Smooth muscle cell (in vitro differentiated cells): ENCODE data around the gene MAPK8IP2. TPM values are rescaled to one million over a fixed set of nuclear protein-coding genes. Genes with fewer than 3 reads are reported as not detected.

Experiments used
- DNase-seq: peaks from one replicate; lab custom pipeline; 2025; ENCODE audit not compliant: unreplicated experiment; lab: John Stamatoyannopoulos, UW
- H2AFZ ChIP-seq: fragments of 200-600 bp; sonication (generic); 2 replicates; pipeline ENCODE4 v1.6.0; 2016; ENCODE audit warnings: antibody characterized with exemption, low read depth, mild to moderate bottlenecking
- H3F3A ChIP-seq: fragments of 200-600 bp; sonication (generic); 2 replicates; pipeline ENCODE4 v1.6.0; 2017; ENCODE audit warnings: antibody characterized with exemption, low read depth
- H3K27ac ChIP-seq: fragments of 200-600 bp; sonication (generic); 2 replicates; pipeline ENCODE4 v1.5.1; 2016; ENCODE audit warnings: low read depth, mild to moderate bottlenecking
- H3K27me3 ChIP-seq: fragments of 200-600 bp; sonication (generic); 2 replicates; pipeline ENCODE4 v1.6.1; 2016; ENCODE audit warnings: low read depth, mild to moderate bottlenecking
- H3K36me3 ChIP-seq: fragments of 200-600 bp; sonication (generic); 2 replicates; pipeline ENCODE4 v1.5.1; 2016; ENCODE audit warnings: low read depth
- H3K4me1 ChIP-seq: fragments of 200-600 bp; sonication (generic); 2 replicates; pipeline ENCODE4 v1.5.1; 2016; ENCODE audit warnings: low read depth
- H3K4me2 ChIP-seq: fragments of 200-600 bp; sonication (generic); 2 replicates; pipeline ENCODE4 v1.6.0; 2016; ENCODE audit warnings: mild to moderate bottlenecking
- H3K4me3 ChIP-seq: fragments of 200-600 bp; sonication (generic); 2 replicates; pipeline ENCODE4 v1.5.1; 2016; ENCODE audit warnings: mild to moderate bottlenecking
- H3K79me2 ChIP-seq: fragments of 200-600 bp; sonication (generic); 2 replicates; pipeline ENCODE4 v1.6.0; 2016; ENCODE audit warnings: low read depth, mild to moderate bottlenecking
- H3K9ac ChIP-seq: fragments of 200-600 bp; sonication (generic); 2 replicates; pipeline ENCODE4 v1.6.0; 2016; ENCODE audit warnings: low read depth
- H3K9me3 ChIP-seq: fragments of 200-600 bp; sonication (generic); replicated peaks from 2 replicates; pipeline ENCODE4 v1.5.1; 2016; ENCODE audit warnings: low read depth
- H4K20me1 ChIP-seq: fragments of 200-600 bp; sonication (generic); 2 replicates; pipeline ENCODE4 v1.6.0; 2016; ENCODE audit warnings: low read depth
- WGBS: methylation state at CpG from one replicate; pipeline ENCODE4 v1.1.7; 2016; ENCODE audit warnings: low lambda C conversion rate; 5-methylcytosine and 5-hydroxymethylcytosine counted together
- polyA plus RNA-seq: library from polyadenylated mRNA; unstranded; fragments of >200 nt; fragmentation: Nextera tagmentation; extraction: Ambion mirVana; gene quantifications from 2 replicates; pipeline ENCODE4 v1.2.1, GENCODE V29; 2016
- total RNA-seq: library from RNA; depleted of rRNA; stranded (reverse); fragments of >200 nt; gene quantifications from 2 replicates; pipeline ENCODE4 v1.2.3, GENCODE V29; 2014
- TF ChIP-seq, protein P1 (sequence below): fragments of 200-600 bp; sonication (generic); IDR thresholded peaks from 2 replicates; pipeline ENCODE4 v1.5.1; 2017; ENCODE audit warnings: borderline replicate concordance, mild to moderate bottlenecking, antibody characterized with exemption; ENCODE audit not compliant: insufficient read depth, poor library complexity, severe bottlenecking

The MAPK8IP2 gene
- total and polyA plus RNA-seq, 2 experiments from 2014 or later: 0.63 to 1.2 TPM

DNA sequence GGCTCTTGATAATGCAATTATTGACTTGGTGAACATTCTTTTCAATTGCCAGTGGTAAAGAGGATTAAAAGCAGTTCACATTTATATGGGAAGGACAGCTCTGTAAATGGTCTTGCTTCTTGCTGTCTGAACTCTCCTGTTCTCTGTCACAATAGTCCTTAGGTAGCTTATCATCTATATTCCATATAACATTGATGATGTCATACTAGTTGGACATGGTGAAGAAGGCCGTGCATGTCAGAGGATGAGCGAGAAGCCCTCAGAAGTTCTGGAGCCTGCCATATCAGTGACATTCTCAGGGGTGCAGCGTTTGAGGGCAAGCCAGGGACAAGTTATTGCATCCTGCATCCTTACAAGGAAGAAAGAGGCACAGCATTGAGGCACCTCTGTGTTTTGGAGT is 15.4 kb upstream of the MAPK8IP2 start:
- H3F3A ChIP-seq: no peaks in the 10 kb centered on the region
- no peak overlapping the region for H3K4me2 ChIP-seq
- no peak overlapping the region for H3K4me3 ChIP-seq
- H2AFZ ChIP-seq: no peak overlapping the region
- no peaks in the 10 kb centered on the region for H3K36me3 ChIP-seq
- WGBS: 96% methylated on average over 3 of the region's 3 CpGs
- H3K9ac ChIP-seq: no peak overlapping the region
- no peak for DNase-seq
- TF ChIP-seq, protein P1, sequence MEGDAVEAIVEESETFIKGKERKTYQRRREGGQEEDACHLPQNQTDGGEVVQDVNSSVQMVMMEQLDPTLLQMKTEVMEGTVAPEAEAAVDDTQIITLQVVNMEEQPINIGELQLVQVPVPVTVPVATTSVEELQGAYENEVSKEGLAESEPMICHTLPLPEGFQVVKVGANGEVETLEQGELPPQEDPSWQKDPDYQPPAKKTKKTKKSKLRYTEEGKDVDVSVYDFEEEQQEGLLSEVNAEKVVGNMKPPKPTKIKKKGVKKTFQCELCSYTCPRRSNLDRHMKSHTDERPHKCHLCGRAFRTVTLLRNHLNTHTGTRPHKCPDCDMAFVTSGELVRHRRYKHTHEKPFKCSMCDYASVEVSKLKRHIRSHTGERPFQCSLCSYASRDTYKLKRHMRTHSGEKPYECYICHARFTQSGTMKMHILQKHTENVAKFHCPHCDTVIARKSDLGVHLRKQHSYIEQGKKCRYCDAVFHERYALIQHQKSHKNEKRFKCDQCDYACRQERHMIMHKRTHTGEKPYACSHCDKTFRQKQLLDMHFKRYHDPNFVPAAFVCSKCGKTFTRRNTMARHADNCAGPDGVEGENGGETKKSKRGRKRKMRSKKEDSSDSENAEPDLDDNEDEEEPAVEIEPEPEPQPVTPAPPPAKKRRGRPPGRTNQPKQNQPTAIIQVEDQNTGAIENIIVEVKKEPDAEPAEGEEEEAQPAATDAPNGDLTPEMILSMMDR: no peak
- H3K9me3 ChIP-seq: no peaks in the 10 kb centered on the region
- peaks cover 13% of the 10 kb centered on the region for H3K79me2 ChIP-seq
- H3K27ac ChIP-seq: no peak overlapping the region
- H3K4me1 ChIP-seq: peaks cover 6% of the 10 kb centered on the region
- no peaks in the 10 kb centered on the region for H4K20me1 ChIP-seq
- H3K27me3 ChIP-seq: peaks cover 7% of the 10 kb centered on the region

DNA sequence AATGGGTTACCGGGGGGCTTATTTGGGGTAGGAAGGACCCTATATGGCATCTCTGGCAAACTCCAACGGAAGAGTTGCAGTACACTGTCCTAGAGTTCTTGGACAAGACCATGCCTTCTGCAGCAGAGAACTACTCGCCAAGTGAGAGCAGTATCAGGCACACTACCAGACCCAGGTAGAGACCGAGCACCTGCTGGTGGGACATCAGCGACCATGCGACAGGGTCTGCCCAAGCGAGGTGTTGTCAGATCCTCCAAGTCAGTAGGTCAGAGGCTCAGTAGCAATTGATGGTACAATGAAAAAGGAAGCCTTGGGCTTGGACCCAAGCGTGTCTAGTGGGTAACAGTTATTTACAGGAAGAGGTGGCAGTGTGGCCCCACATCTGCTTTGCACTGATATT is 14.8 kb upstream of the MAPK8IP2 start:
- Histone ChIP-seq H2AFZ (no peak overlapping the region), H4K20me1 (no peaks in the 10 kb centered on the region), H3K4me1 (peaks cover 6% of the 10 kb centered on the region), H3K9ac (no peak overlapping the region), H3K79me2 (peaks cover 13% of the 10 kb centered on the region), H3K27ac (no peak overlapping the region), H3K4me3 (no peak overlapping the region), H3K9me3 (no peaks in the 10 kb centered on the region), H3K4me2 (no peak overlapping the region), H3F3A (no peaks in the 10 kb centered on the region), H3K27me3 (peaks cover 7% of the 10 kb centered on the region), H3K36me3 (no peaks in the 10 kb centered on the region)
- WGBS: 93% methylated on average over 8 of the region's 8 CpGs
- DNase-seq: no peak
- TF ChIP-seq, protein P1: no peak

DNA sequence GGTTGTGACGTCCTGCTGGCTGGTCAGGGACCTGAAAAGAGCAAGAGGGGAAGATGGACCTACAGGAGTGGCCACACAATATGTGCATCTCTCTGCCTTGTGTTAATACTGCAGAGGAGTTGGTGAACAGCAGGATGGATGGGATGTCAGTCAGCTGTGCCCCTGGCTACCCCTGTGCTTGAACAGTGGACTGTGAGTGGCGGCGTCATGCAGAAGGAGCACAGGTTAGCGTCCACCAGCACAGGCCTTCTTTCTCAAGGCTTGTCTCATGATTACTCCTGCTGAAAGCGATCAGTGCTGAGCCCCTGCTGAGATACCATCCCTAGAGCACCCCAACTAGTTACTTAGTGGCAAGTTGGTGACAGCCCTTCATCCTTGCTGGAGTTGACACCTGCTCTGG is 14.2 kb upstream of the MAPK8IP2 start:
- H3K4me1 ChIP-seq: peaks cover 6% of the 10 kb centered on the region
- peaks cover 7% of the 10 kb centered on the region for H3K27me3 ChIP-seq
- no peak for DNase-seq
- H3K27ac ChIP-seq: no peak overlapping the region
- no peak overlapping the region for H3K4me3 ChIP-seq
- H3K4me2 ChIP-seq: no peak overlapping the region
- 78% methylated on average over 5 of the region's 5 CpGs for WGBS
- TF ChIP-seq, protein P1: no peak
- H3F3A ChIP-seq: no peaks in the 10 kb centered on the region
- no peaks in the 10 kb centered on the region for H4K20me1 ChIP-seq
- H3K9ac ChIP-seq: no peak overlapping the region
- no peaks in the 10 kb centered on the region for H3K9me3 ChIP-seq
- H3K36me3 ChIP-seq: no peaks in the 10 kb centered on the region
- peaks cover 12% of the 10 kb centered on the region for H3K79me2 ChIP-seq
- no peak overlapping the region for H2AFZ ChIP-seq

DNA sequence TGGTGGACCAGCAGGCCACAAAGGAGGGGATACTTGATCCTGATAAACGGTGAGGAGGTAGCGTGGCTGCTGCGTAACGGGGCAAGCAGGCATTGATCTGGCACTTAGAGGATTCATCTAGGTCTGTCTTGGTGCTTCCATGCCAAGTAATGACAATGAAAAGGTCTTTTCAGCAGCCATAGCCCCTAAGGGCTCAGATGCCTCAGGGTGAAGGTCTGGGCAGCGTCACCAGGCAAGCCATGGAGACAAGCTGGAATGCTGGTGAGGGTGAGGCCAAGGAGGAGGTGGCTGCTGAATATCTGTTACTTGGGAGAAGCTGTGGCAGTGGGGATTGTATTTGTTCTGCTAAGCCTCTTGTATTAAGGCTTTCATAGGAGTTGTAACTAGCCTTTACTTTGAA is 13.2 kb upstream of the MAPK8IP2 start:
- Histone ChIP-seq H3K36me3 (no peaks in the 10 kb centered on the region), H3K9ac (no peak overlapping the region), H3K27ac (no peak overlapping the region), H3K4me3 (no peak overlapping the region), H3K4me2 (no peak overlapping the region), H3K79me2 (peaks cover 4% of the 10 kb centered on the region), H3K27me3 (peaks cover 7% of the 10 kb centered on the region), H2AFZ (no peak overlapping the region), H3F3A (no peaks in the 10 kb centered on the region), H4K20me1 (no peaks in the 10 kb centered on the region), H3K9me3 (no peaks in the 10 kb centered on the region), H3K4me1 (no peaks in the 10 kb centered on the region)
- 88% methylated on average over 5 of the region's 5 CpGs for WGBS
- DNase-seq: no peak
- TF ChIP-seq, protein P1: no peak
